ENCODE data around the gene DENND4A. TPM values are rescaled to one million over a fixed set of nuclear protein-coding genes. Genes with fewer than 3 reads are reported as not detected.
"Not testable (repeated sequence)": the region's sequence is repeated elsewhere in the genome, so short reads cannot be mapped to it uniquely, and the experiment has no call there.

The DENND4A gene
- total RNA-seq, 4 donors from 2014 or later = 24.4 to 46.4 (median 33.1) TPM

DNA sequence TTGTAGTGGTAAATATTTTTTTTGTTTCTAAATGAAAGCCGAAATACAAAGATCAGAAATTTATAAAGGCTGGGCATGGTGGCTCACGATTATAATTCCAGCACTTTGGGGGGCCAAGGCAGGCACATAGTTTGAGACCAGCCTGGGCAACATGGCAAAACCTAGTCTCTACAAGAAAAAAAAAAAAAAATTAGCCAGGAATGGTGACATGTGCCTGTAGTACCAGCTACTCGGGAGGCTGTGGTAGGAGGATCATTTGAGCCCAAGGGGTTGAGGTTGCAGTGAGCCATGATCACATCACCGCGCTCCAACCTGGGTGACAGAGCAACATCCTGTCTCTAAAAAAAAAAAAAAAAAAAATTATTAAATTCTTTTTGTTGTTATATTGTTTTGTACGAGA, 6.9 kb downstream of the DENND4A start:
- H3K4me3 ChIP-seq = no peak overlapping the region
- no peaks in the 10 kb centered on the region for H3K36me3 ChIP-seq
- ATAC-seq (no peak), DNase-seq (no peak)
- no peaks in the 10 kb centered on the region for H3K27me3 ChIP-seq
- H3K4me1 ChIP-seq = peaks cover 19 to 29% of the 10 kb centered on the region in 2 donors
- in situ Hi-C loops (cut with MboI; ENCODE audit: low sequenced_read_pairs in 4 of 4) (no loop called here), intact Hi-C loops (cut with DNase I; ENCODE audit: low total_unique reads) (no loop called here)
- H3K27ac ChIP-seq = no peak overlapping the region
- H3K9me3 ChIP-seq = no peaks in the 10 kb centered on the region
- TF ChIP-seq, protein P1, sequence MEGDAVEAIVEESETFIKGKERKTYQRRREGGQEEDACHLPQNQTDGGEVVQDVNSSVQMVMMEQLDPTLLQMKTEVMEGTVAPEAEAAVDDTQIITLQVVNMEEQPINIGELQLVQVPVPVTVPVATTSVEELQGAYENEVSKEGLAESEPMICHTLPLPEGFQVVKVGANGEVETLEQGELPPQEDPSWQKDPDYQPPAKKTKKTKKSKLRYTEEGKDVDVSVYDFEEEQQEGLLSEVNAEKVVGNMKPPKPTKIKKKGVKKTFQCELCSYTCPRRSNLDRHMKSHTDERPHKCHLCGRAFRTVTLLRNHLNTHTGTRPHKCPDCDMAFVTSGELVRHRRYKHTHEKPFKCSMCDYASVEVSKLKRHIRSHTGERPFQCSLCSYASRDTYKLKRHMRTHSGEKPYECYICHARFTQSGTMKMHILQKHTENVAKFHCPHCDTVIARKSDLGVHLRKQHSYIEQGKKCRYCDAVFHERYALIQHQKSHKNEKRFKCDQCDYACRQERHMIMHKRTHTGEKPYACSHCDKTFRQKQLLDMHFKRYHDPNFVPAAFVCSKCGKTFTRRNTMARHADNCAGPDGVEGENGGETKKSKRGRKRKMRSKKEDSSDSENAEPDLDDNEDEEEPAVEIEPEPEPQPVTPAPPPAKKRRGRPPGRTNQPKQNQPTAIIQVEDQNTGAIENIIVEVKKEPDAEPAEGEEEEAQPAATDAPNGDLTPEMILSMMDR (IDR thresholded peaks at IDR 0.05 in 4 of 5, conservative IDR thresholded peaks at IDR 0.05 in 1 of 5) = no peak
- TF ChIP-seq POLR2A (IDR thresholded peaks at IDR 0.05) = no peak

DNA sequence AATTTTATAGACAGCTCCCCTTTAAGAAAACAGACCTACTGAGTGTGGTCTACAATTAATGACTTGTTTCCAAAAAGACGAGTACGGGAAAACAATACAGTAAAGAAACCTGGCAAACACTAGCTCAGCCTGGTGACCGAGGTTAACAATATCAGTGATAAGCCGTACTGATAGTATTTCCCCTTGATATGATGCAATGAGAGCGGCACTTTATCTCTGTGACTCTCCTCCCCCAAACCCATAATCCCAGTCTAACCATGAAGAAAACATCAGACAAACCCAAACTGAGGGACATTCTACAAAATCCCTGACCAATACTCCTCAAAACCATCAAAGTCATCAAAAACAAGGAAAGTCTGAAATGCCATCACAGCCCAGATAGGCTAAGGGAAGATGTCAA, 8.2 kb downstream of the DENND4A start:
- Histone ChIP-seq H3K4me1 (peaks cover 8 to 18% of the 10 kb centered on the region in 2 donors), H3K4me3 (no peak overlapping the region), H3K27ac (no peak overlapping the region), H3K9me3 (no peaks in the 10 kb centered on the region), H3K36me3 (no peaks in the 10 kb centered on the region), H3K27me3 (no peaks in the 10 kb centered on the region)
- in situ Hi-C loops (cut with MboI; ENCODE audit: low sequenced_read_pairs in 4 of 4) (no loop called here), intact Hi-C loops (cut with DNase I; ENCODE audit: low total_unique reads) (no loop called here)
- DNase-seq (no peak), ATAC-seq (no peak)
- no peak for TF ChIP-seq POLR2A (IDR thresholded peaks at IDR 0.05)
- TF ChIP-seq, protein P1 (IDR thresholded peaks at IDR 0.05 in 4 of 5, conservative IDR thresholded peaks at IDR 0.05 in 1 of 5) = no peak

DNA sequence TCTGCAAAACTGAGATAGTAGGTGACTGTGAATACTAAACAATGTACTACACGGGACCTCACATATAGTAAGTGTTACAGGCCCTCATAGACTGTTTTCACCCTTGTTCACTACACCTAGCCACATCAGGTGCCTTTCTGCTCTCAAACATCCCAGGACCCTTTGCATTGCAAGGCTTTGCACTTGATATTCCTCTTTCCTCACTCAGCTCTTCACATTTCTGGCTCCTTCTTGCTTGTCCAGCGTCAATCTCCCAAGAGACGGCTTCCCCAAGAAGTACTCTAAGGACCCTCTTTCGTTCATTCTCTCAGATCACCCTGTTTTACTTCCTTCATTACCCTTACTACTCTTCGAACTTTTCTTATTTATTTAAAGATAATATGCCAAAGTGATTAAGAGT, 10.0 kb downstream of the DENND4A start:
- H3K4me3 ChIP-seq = no peak overlapping the region
- in situ Hi-C loops (cut with MboI; ENCODE audit: low sequenced_read_pairs in 4 of 4) (no loop called here), intact Hi-C loops (cut with DNase I; ENCODE audit: low total_unique reads) (no loop called here)
- ATAC-seq = no peak
- H3K4me1 ChIP-seq = peaks cover 8 to 12% of the 10 kb centered on the region in 2 donors
- H3K36me3 ChIP-seq = no peaks in the 10 kb centered on the region
- no peaks in the 10 kb centered on the region for H3K9me3 ChIP-seq
- H3K27me3 ChIP-seq = no peaks in the 10 kb centered on the region
- H3K27ac ChIP-seq = no peak overlapping the region
- DNase-seq = no peak
- TF ChIP-seq POLR2A (IDR thresholded peaks at IDR 0.05) = no peak
- TF ChIP-seq, protein P1 (IDR thresholded peaks at IDR 0.05 in 4 of 5, conservative IDR thresholded peaks at IDR 0.05 in 1 of 5) = no peak

DNA sequence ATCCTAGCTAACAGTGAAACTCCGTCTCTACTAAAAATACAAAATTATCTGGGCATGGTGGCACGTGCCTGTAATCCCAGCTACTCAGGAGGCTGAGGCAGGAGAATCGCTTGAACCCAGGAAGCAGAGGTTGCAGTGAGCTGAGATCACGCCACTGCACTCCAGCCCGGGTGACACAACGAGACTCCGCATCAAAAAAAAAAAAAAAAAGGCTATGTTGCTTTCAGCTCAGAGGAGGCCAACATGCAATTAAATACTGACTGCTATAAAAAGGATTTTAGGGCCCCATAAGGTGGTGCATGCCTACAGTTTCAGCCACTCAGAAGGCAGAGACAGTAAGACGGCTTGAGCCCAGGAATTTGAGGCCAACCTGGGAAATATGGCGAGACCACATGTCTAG, 13.4 kb downstream of the DENND4A start:
- H3K4me1 ChIP-seq = peaks cover 5 to 11% of the 10 kb centered on the region in 2 donors
- in situ Hi-C loops (cut with MboI; ENCODE audit: low sequenced_read_pairs in 4 of 4); H3K4me3 ChIP-seq; intact Hi-C loops (cut with DNase I; ENCODE audit: low total_unique reads); H3K36me3 ChIP-seq; H3K27me3 ChIP-seq; ATAC-seq; H3K9me3 ChIP-seq; DNase-seq; H3K27ac ChIP-seq: not testable (repeated sequence)

DNA sequence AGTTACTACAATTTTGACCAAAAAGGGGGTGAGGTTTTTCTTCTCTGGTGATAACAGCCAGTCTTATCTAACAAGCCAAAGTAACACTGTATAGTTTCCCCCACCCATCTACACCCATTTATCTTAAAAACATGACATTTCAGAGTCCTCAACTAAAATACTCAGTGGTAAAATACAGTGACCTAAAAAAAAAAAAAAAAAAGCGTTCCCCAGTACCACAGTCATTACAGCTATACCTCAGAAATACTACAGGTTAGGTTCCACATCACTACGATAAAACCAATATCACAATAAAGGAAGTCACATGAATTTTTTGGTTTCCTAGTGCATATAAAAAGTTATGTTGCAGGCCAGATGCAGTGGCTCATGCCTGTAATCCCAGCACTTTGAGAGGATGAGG, 13.8 kb downstream of the DENND4A start:
- Histone ChIP-seq H3K4me3 (no peak overlapping the region), H3K36me3 (no peaks in the 10 kb centered on the region), H3K9me3 (no peaks in the 10 kb centered on the region), H3K4me1 (peaks cover under 1 to 9% of the 10 kb centered on the region in 2 donors), H3K27ac (no peak overlapping the region), H3K27me3 (no peaks in the 10 kb centered on the region)
- in situ Hi-C loops (cut with MboI; ENCODE audit: low sequenced_read_pairs in 4 of 4) (no loop called here), intact Hi-C loops (cut with DNase I; ENCODE audit: low total_unique reads) (no loop called here)
- DNase-seq (no peak), ATAC-seq (no peak)
- TF ChIP-seq, protein P1 (IDR thresholded peaks at IDR 0.05 in 4 of 5, conservative IDR thresholded peaks at IDR 0.05 in 1 of 5) = no peak
- no peak for TF ChIP-seq POLR2A (IDR thresholded peaks at IDR 0.05)
